ENCODE measurements around the gene MYOCOS.
"Not testable (repeated sequence)": the region's sequence is repeated elsewhere in the genome, so short reads cannot be mapped to it uniquely, and the experiment has no call there.

The MYOCOS gene

DNA sequence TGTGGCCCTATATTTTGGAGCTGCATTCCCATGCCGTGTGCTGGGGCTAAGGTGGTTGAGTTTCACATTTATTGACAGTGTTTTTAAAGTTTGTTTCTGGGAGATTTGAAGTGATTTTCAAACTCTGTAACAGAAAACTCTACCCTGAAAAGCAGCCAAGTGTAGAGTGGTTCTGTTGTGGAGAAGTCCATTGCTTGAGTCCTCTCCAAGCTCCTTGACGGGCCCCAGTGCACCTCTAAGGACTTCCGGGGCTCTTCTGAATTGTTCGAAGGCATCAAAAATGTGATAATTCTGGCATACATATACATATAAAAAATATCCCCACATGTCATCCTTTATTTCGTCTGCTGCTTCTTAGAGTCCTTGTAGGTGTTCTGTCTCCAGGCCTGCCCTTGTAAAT lies 5.0 kb downstream of the MYOCOS start:
- DNase-seq: no peak

DNA sequence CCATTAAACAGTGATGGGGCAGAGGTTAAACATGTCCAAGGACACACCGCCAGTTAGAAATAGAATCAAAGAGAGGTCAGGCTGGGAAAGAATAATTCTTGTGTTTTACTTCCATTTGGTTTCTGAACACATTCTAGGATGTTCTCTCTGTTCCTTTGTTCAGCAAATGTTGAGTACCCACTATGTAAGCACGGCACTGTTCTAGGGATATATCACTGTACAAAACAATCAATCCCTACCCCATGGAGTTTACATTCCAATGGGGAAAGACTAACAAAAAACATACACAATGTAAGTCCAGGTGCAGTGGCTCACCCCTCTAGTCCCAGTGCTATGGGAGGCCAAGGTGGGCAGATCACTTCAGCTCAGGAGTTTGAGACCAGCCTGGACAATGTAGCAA lies 6.2 kb downstream of the MYOCOS start:
- no peak for DNase-seq

GRCh38 chr1:171635661-171636060 lies 13.6 kb downstream of the MYOCOS start:
- no peak for DNase-seq

- no peak for DNase-seq
These were observed 14.1 kb downstream of the MYOCOS start for GRCh38 chr1:171636141-171636540.

DNA sequence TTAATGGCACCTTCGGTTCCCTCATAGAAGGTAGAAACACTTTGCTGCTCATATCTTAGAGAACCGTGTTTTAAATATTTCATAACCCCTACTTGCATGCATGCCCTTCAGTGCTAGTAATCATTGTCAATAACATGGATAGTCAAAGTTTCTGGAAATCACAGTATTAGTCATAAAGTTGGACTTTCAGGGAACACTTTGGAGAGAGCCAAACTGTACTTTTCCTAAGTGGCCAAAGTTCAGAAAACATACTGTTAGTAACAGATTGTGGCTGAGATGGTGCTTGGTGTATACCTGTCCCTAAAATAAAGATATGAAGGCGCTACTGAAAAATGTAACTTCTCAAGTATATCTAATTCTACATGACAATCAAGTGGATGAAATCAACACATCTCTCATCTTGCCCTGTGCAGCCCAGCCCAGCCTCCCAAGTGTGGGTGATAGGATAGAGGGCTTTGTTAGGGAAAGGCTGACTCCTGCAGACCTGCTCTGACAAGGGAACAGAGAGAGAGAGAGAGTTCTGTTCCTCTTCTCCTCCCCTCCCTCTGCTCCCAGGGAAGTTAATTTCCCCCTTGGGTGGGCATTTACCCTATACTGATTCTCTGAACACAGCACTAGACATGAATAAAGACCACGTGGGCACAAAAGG lies 16.0 kb downstream of the MYOCOS start:
- no peak for DNase-seq

DNA sequence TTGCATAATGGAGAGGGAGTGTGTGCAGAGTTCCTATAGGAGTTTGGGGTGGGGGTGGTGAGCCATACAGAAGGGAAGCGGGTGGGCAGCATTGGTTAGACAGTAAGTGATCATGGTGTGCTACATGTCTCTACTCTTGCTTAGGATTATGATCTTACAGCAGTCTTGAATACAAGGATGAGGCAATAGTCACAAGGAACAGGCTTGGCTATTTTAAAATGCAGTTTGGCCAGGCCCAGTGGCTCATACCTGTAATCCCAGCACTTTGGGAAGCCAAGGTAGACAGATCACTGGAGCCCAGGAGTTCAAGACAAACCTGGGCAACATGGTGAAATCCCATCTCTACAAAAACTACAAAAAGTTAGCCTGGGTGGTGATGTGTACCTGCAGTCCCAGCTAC lies 18.2 kb downstream of the MYOCOS start:
- DNase-seq: no peak

- no peak for DNase-seq
These were observed 19.2 kb downstream of the MYOCOS start for GRCh38 chr1:171641076-171641864.

- no peak for DNase-seq
These were observed 20.2 kb downstream of the MYOCOS start for GRCh38 chr1:171642197-171642596.

DNA sequence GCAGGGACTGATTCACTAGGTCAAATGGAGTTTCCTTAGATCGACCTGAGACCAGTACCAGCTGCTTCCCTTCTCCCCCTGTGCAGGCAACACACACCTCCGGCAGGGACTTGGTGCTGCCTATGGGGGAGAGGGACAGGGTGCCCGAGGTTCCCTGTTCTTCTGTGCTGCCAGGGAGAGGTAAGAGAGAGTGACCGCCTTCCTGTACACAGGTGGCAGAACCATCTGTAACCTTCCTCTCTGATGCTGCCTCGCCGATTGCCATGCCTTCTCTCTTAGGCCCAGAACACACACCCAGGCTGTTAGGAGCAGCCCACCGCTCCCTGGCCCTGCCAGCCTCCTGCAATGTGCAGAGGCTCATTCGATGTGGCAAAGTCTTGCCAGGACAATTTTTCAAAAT lies 21.1 kb downstream of the MYOCOS start:
- DNase-seq: no peak

- DNase-seq: peak; percentile 46
These were observed 22.9 kb downstream of the MYOCOS start for GRCh38 chr1:171644805-171645483.

GRCh38 chr1:171645553-171646248 lies 23.7 kb downstream of the MYOCOS start:
- no peak for DNase-seq

- no peak for DNase-seq
These were observed 24.2 kb downstream of the MYOCOS start for GRCh38 chr1:171646249-171646560.

DNA sequence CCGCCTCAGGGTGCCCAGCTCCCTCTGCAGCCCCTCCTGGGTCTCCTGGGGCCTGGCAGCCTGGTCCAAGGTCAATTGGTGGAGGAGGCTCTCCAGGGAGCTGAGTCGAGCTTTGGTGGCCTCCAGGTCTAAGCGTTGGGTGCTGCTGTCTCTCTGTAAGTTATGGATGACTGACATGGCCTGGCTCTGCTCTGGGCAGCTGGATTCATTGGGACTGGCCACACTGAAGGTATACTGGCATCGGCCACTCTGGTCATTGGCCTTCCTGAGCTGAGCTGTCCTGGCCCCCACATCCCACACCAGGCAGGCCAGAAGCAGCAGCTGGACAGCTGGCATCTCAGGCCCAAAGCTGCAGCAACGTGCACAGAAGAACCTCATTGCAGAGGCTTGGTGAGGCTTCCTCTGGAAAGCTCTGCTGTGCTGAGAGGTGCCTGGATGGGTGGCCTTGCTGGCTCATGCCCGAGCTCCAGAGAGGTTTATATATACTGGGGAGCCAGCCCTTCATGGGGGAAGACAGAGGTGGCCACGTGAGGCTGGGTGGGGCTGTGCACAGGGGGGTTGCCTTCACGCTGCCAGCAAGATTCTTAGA lies 30.3 kb downstream of the MYOCOS start, which contains the start of gene MYOC:
MYOC (minus strand) TSS at position 455 of the 589 bp plus-strand sequence; CDS start at position 378, 77 bp downstream.
- no peak for DNase-seq

- no peak for DNase-seq
These were observed 31.8 kb downstream of the MYOCOS start for GRCh38 chr1:171653796-171654195.

DNA sequence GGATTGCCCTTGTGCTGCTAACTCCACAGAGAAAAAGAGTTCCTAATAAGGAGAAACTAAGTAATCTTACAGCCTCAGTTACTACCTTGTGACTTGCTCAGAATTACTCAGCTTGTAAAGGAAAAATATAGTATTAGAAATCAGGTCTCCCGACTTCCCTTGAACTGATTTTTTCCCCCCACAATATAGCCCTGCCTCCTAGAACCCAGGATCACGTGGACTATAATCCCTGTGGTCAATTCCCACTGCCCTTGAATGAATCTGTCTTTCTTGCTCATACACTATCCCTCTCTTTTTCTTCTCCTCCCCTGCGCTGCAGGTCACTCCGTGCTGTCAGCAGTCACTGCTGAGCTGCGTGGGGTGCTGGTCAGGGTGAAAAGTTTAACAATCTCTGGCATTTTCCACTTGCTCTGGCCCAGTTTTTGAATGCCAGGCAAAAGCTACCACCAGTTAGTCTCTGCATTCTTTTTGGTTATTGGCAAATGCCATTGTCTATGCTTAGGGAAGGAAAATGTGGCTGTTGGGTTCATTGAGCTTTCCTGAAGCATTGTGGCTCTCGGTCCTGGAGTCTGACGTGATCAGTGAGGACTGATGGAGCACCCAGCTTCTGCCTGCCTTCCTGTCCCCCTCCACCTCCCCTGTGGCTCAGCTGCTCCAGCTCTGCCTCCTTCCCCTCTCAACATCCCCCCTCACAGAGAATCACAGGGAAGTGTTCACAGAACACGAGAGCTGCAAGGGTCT lies 32.3 kb downstream of the MYOCOS start:
- DNase-seq: no peak

- DNase-seq: peak; percentile 65
These were observed 33.1 kb downstream of the MYOCOS start for GRCh38 chr1:171654942-171655745.

DNA sequence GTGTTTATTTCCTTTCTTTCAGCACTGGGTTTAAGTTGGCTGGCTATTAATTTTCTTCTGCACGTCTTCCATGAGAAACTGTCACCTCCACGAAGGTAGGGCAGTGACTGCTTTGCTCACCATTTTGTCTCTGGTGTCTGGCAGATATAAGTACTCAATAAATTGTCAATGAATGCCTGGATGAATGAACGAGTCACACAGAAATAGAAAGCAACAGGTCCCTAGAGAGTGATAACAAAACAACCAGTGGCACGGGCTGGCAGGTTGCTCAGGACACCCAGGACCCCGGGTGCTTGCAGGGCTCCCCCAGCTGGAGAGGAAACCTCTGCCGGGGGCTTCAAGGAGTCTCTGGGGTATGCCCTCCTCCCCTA lies 33.7 kb downstream of the MYOCOS start:
- no peak for DNase-seq

- DNase-seq: not testable (repeated sequence)
These were observed 34.2 kb downstream of the MYOCOS start for GRCh38 chr1:171656206-171656605.

- DNase-seq: no peak
These were observed 39.1 kb downstream of the MYOCOS start for GRCh38 chr1:171661076-171661650.

GRCh38 chr1:171663036-171663853 lies 41.2 kb downstream of the MYOCOS start:
- DNase-seq: no peak
